ENCODE measurements around the gene FOXO6.

DNA sequence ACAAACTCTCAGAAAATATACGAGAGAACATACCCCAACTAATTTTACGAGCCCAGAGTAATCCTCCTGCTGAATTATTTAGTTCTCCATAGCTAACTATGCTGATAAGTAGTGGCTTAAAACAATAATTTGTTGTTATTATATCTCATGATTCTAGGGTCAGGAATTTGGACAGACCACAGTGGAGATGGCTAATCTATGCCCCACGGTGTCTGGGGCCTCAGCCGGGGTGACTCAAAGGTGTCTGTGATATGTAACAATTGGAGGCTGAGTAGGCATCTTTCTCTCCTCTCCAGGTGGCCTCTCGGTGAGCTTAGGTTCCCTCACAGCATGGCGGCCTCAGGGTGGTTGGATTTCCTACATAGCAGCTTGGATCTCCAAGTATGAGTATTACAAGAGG lies 35.4 kb upstream of the FOXO6 start:
- no peak for TF ChIP-seq POLR2AphosphoS5 (IDR thresholded peaks at IDR 0.05; ENCODE audit: low read depth, low read length)
- no peak for TF ChIP-seq POLR2A (IDR thresholded peaks at IDR 0.05; ENCODE audit: low read depth, low read length)
- no peak for TF ChIP-seq TAF1 (IDR thresholded peaks at IDR 0.05; ENCODE audit: low read depth, low read length)
- TF ChIP-seq SPI1 (IDR thresholded peaks at IDR 0.05; ENCODE audit: low read depth, low read length) = no peak

Data from GM12891 (cell line).